ENCODE measurements around the gene HOXC6. TPM values are rescaled to one million over a fixed set of nuclear protein-coding genes. Genes with fewer than 3 reads are reported as not detected.

HOXC6 gene
- total and polyA plus RNA-seq, 10 of the 15 experiments (the other 5 are each of a cell fraction or from before 2014, with no cell fraction given) = 0.02 to 0.55 (median 0.45) TPM; not detected in 4

DNA sequence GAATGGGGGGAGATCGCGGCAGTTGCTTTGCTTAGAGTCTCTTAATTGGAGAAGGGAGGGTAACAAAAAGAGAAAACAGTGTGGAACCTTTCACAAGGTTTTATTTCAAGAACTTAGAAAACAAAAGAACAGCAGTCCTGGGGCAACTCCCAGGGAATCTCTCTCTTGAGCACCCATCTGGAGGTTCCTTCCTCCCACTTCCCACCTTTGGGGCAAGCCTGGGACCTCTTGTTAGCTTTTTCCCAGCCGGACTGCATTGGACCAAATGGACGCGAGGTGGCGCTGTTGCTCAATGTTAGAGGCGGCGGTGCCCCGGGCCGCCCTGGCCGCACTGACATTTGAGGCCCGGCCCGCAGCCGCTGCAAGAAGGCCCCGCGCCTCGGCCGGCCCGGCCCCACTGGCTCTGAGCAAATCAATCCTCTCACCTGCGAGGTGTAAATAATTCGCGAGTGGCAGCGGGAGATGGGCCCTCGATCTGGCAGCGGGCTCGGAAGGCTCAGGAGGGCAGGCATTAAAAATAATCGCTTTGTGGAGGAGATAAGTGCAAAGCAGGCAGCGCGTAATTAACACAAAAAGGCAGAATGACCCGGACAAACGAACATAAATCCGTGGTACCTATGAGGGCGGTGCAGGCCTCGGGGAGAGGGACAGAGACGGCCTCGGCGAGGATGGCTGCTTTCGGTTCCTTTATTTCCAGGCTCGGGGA is 22.2 kb upstream of the HOXC6 start (continued):
- TF ChIP-seq GATAD2B (conservative IDR thresholded peaks at IDR 0.05; ENCODE audit: low read depth) = peak; percentile 76; the same call in 1 of the 2 replicates

DNA sequence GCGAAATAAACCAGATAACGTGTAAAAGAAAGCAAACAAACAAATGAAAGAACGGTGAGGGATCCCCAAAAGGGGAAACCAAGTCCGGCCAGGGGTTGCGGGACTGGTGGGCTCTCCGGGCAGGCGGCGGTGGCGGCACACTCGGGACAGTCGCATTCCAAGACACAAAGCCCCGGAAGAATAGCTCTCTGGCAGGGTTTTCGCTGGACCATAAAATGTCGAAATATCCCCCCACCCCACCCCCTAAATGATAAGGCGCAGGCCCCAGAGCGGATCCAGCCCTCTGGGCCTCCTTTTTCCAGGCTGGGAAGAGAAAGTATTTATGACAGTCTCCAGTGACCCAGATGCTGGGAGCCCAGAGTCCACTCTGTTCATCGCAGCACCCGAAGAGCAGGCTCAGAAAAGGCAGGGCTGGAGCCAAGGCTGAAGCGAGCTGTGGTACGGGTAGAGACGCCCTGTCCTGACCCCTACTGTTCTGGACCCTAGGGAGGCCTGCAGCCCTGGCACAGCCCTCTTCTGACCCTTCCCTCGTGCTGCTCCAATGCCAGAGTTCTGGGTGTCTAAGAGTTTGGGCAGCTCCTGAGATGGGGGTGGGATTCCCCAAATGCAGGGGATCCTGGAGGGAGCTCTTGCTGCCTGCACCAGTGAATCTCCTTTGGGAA is 21.6 kb upstream of the HOXC6 start:
- H3K9ac ChIP-seq (ENCODE audit: control insufficient read depth, insufficient read depth, low read length) = no peak overlapping the region
- ChIA-PET SMC1A (ENCODE audit: uncharacterized antibody, unreplicated experiment) (interaction anchor here (0.6 to 3.4 kb wide), 14 partner anchors 11 to 210 kb away, joined by 3 to 37 read pairs (median 6); partner anchors contain the start of genes HOXC4, HOXC5 and SMUG1), CTCF (interaction anchor here (0.6 to 6.1 kb wide), 18 partner anchors 9 to 607 kb away, joined by 3 to 105 read pairs (median 15); partner anchors contain the start of genes HOXC10, HOXC5, HOXC6 and SMUG1), RAD21 (ENCODE audit: unreplicated experiment) (interaction anchor here (0.6 to 4.5 kb wide), 15 partner anchors 11 to 619 kb away, joined by 3 to 38 read pairs (median 12); partner anchors contain the start of genes HOXC5, HOXC6 and SMUG1), POLR2A (interaction anchor here (1.6 to 2.4 kb wide), 2 partner anchors 11 to 18 kb away, joined by 3 to 9 read pairs; no protein-coding TSS in a partner anchor)
- H3K27me3 ChIP-seq (replicated peaks in 1 of 2; ENCODE audit: control insufficient read depth in 2 of 2, insufficient read depth in 2 of 2, low read length in 1 of 2) = peaks cover 32 to 35% of the 10 kb centered on the region in 2 experiments
- H4K20me1 ChIP-seq (ENCODE audit: control insufficient read depth, insufficient read depth) = no peaks in the 10 kb centered on the region
- no peak overlapping the region for H3K4me3 ChIP-seq
- intact Hi-C loops (cut with micrococcal nuclease; ENCODE audit: unreplicated experiment) = loop anchor here (1.0 to 10.0 kb wide), 6 partner anchors 15 to 368 kb away; no protein-coding TSS in a partner anchor
- no TSS peak for BruUV-seq (replicated peaks)
- H3K27ac ChIP-seq (ENCODE audit: control insufficient read depth, insufficient read depth) = no peak overlapping the region
- H3K9me3 ChIP-seq (replicated peaks; ENCODE audit: control insufficient read depth, insufficient read depth, low read length) = no peaks in the 10 kb centered on the region
- H2AFZ ChIP-seq (ENCODE audit: control insufficient read depth, low read depth, low read length) = no peak overlapping the region
- H3K36me3 ChIP-seq (ENCODE audit: control insufficient read depth in 2 of 2, insufficient read depth in 2 of 2, low read length in 1 of 2) = no peaks in the 10 kb centered on the region
- no peak for FAIRE-seq
- H3K79me2 ChIP-seq (ENCODE audit: control insufficient read depth, insufficient read depth, low read length) = no peaks in the 10 kb centered on the region
- peaks cover 6% of the 10 kb centered on the region for H3K4me1 ChIP-seq (ENCODE audit: control insufficient read depth, insufficient read depth, low read length)
- peak; percentile 22 for ATAC-seq
- peak overlapping the region; percentile 94 for H3K4me2 ChIP-seq (ENCODE audit: control insufficient read depth, insufficient read depth)
- TF ChIP-seq HDGF (IDR thresholded peaks at IDR 0.05) (no peak), IKZF2 (IDR thresholded peaks at IDR 0.05) (0 out of 4 replicates have a peak, but pooled peaks of 1 of the 2 experiments have one; percentile 13), MTA2 (IDR thresholded peaks at IDR 0.05; ENCODE audit: low read depth) (0 out of 2 replicates have a peak, but pooled peaks have one; percentile 26)
- WGBS (ENCODE audit: insufficient coverage, insufficient replicate concordance, low lambda C conversion rate, missing lambda C conversion rate) = 10% methylated on average over 22 of the region's 22 CpGs
- no peak for DNase-seq (ENCODE audit: low read depth, low spot score)
- in situ Hi-C loops (cut with MboI) = no loop called here

All from GM12878 (cell line).